Lower leg skin (tissue), 4 donors: ENCODE data around the gene KRTAP1-1. TPM values are rescaled to one million over a fixed set of nuclear protein-coding genes. Genes with fewer than 3 reads are reported as not detected.
A peak's percentile ranks its signal among the peaks of the same experiment; 100 is the strongest.
"Not testable (repeated sequence)": the region's sequence is repeated elsewhere in the genome, so short reads cannot be mapped to it uniquely, and the experiment has no call there.

Experiments
- DNase-seq, 2 donors: peaks; one replicate each; pipeline ENCODE4 v3.0.0-alpha.2; 2019; ENCODE audit warnings: low spot score in 2 of 2
- H3K4me3 ChIP-seq: fragments of 200-600 bp; sonication (generic); 2 replicates; pipeline ENCODE4 v1.5.1; 2017; ENCODE audit warnings: mild to moderate bottlenecking, low read depth; ENCODE audit not compliant: poor library complexity, severe bottlenecking
- CTCF ChIP-seq, 3 donors: fragments of 450-650 bp; IDR thresholded peaks; one replicate each; pipeline ENCODE4 v1.5.1; 2016; ENCODE audit warnings: antibody characterized with exemption in 3 of 3, mild to moderate bottlenecking in 3 of 3, moderate library complexity in 2 of 3
- POLR2A ChIP-seq, 2 donors: fragments of 450-650 bp; IDR thresholded peaks; one replicate each; pipeline ENCODE4 v1.6.1; 2016 to 2017; ENCODE audit warnings: antibody characterized with exemption in 2 of 2, mild to moderate bottlenecking in 1 of 2, moderate library complexity in 1 of 2
- WGBS, 2 donors: methylation state at CpG; one replicate each; pipeline ENCODE4 v1.1.5; 2018; 5-methylcytosine and 5-hydroxymethylcytosine counted together
- intact Hi-C: fragments of 100-400 bp; cut with DNase I; formaldehyde crosslinking; loops from one replicate; pipeline ENCODE4 v1.15.0; 2023; ENCODE audit warnings: low total_unique reads
- total RNA-seq, 4 donors: library from RNA; depleted of rRNA; stranded (reverse); fragments of >200 nt; gene quantifications; one replicate each; pipeline ENCODE4 v1.1.0, GENCODE V29; 2016

Gene KRTAP1-1
- 100 to 1,000 TPM in 1 of 4 donors, 1 to 10 TPM in 1, under 1 TPM in 1, not detected in 1; 0.32 to 195 (median 5.1) TPM for total RNA-seq

- H3K4me3 ChIP-seq, DNase-seq, intact Hi-C loops: not testable (repeated sequence)
- WGBS, 2 donors: 48 to 70% methylated on average over 10 to 13 of the region's 14 CpGs
Observed at GRCh38 chr17:41040783-41041571, at the start of gene KRTAP1-1. KRTAP1-1 (minus strand) TSS chr17:41041450; CDS start chr17:41041397, 53 bp downstream.

- 51 to 67% methylated on average over 4 of the region's 4 CpGs for WGBS, 2 donors
- H3K4me3 ChIP-seq, intact Hi-C loops, DNase-seq: not testable (repeated sequence)
Observed at GRCh38 chr17:41088760-41089352, 47.6 kb upstream of the KRTAP1-1 start.

GRCh38 chr17:41084100-41084856 lies 43.0 kb upstream of the KRTAP1-1 start, which contains the start of gene KRTAP4-7:
KRTAP4-7 (plus strand) TSS chr17:41084150; CDS start chr17:41084207, 57 bp downstream.
- DNase-seq: peak in 1 of 2 donors; percentile 54
- WGBS, 2 donors: 84 to 87% methylated on average over 7 to 11 of the region's 14 CpGs
- intact Hi-C loops, H3K4me3 ChIP-seq: not testable (repeated sequence)

GRCh38 chr17:41083427-41083826 lies 42.2 kb upstream of the KRTAP1-1 start:
- DNase-seq, intact Hi-C loops: not testable (repeated sequence)

GRCh38 chr17:41082626-41083025 lies 41.4 kb upstream of the KRTAP1-1 start:
- H3K4me3 ChIP-seq: no peak overlapping the region
- intact Hi-C loops: no loop called here
- WGBS, 2 donors: 43 to 44% methylated on average over 4 of the region's 4 CpGs
- no peak for DNase-seq
- TF ChIP-seq CTCF (IDR thresholded peaks at IDR 0.05): no peak
- TF ChIP-seq POLR2A (IDR thresholded peaks at IDR 0.05): no peak

More at GRCh38 chr17:41083427-41083826, 42.2 kb upstream of the KRTAP1-1 start:
- WGBS, 2 donors: 51 to 59% methylated on average over 2 of the region's 2 CpGs
- not testable (repeated sequence) for H3K4me3 ChIP-seq

- intact Hi-C loops: no loop called here
- TF ChIP-seq CTCF (IDR thresholded peaks at IDR 0.05) (no peak), POLR2A (IDR thresholded peaks at IDR 0.05) (no peak)
- no peak overlapping the region for H3K4me3 ChIP-seq
- no peak for DNase-seq
Observed at GRCh38 chr17:41076788-41077187, 35.5 kb upstream of the KRTAP1-1 start.

GRCh38 chr17:41073676-41074075 lies 32.4 kb upstream of the KRTAP1-1 start:
- WGBS, 2 donors: 94% methylated on average over 2 of the region's 2 CpGs
- DNase-seq: no peak

More at GRCh38 chr17:41073676-41074075, 32.4 kb upstream of the KRTAP1-1 start:
- no peak for TF ChIP-seq POLR2A (IDR thresholded peaks at IDR 0.05)
- no peak for TF ChIP-seq CTCF (IDR thresholded peaks at IDR 0.05)
- no peak overlapping the region for H3K4me3 ChIP-seq
- intact Hi-C loops: no loop called here
